Renal cortical epithelial cell (primary cell): ENCODE results near the gene SLX9. TPM values are rescaled to one million over a fixed set of nuclear protein-coding genes. Genes with fewer than 3 reads are reported as not detected.

Experiments
- DNase-seq: peaks from one replicate; pipeline ENCODE4 v3.0.0-alpha.2; 2011; ENCODE audit warnings: low read depth
- total RNA-seq: library from RNA; depleted of rRNA; stranded (reverse); fragments of >200 nt; gene quantifications from 2 replicates; pipeline ENCODE4 v1.2.3, GENCODE V29; 2014

SLX9 gene
- total RNA-seq, 1 donor from 2014 or later: 23.0 TPM

DNA sequence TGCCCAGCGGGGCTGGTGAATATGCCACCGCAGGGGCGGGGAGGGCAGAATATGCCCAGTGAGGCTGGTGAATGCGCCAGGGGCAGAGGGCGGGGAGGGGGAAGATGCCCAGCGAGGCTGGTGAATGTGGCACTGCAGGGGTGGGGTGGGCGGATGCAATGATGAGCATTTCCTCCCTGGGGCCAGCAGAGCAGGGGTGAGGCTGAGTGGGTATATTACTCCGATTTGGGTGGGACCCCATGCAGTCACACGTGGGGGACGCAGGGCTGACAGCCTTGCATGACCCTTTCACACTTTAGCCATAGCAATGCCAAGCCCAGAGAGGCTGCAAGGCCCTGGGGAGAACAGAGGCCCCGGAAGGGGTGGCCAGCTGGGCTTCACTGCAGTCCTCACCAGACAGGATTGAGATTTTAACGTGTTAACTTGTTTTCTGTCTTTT, 9.3 kb upstream of the SLX9 start:
- no peak for DNase-seq

DNA sequence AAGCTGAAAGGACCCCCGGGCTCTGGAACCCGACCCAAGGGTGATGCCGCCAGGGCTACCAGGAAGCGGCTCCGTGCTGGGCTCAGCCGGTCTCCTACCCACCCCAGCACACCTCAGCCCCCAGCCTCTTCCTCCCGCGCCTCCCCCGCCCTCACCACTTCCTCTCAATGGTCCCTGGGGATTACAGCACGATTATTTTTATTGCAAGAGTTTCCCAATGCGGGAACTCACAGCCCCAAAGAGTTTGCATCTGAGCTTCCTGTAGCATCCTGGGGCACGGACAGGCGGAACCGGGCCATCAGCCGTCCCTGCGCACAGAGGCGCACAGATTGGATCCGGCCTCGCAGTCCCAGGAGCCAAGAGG, 8.7 kb upstream of the SLX9 start:
- DNase-seq: no peak

DNA sequence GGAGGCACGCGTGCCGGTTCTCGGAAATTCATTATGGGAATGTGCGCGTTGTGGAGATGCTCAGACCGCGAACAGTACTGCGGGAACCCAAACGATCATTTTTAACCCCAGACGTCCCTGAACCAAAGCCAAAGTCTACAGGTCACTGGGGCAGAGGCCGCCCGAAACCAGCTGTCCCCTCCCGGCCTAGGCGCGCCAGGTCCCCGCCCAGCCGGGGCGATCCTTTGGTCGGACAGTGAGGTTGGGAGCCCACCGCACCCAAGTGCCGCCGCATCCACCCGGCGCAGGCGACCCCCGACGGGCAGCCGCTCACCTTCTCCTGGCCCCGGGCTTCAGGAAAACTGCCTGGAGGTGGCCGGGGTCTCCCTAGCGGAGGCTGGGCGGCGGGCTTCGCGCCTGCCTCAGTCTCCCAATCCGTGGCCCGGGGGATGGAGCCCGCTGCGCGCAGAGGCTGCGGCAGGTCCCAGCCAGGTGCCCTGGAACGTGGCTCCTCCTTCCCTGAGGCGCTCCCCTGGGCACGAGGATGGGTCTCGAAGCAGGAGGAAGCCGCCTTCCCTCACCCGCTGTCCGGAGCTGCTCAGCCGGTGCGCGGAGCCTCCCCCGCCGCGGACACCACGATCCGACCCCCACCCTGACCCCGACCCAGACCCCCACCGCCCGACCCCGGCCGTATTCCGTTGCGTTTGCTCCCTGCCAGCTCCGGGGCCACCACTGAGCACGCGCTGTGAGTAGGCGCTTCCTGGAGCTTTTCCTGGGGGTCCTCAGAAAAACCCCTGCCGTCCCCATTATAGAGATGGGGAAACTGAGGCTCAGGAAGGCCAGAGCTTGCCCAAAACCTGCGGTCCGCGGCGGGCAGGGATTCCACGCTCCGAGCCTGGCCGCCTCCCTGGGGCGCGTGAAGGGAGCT, 8.1 kb upstream of the SLX9 start:
- DNase-seq: no peak

DNA sequence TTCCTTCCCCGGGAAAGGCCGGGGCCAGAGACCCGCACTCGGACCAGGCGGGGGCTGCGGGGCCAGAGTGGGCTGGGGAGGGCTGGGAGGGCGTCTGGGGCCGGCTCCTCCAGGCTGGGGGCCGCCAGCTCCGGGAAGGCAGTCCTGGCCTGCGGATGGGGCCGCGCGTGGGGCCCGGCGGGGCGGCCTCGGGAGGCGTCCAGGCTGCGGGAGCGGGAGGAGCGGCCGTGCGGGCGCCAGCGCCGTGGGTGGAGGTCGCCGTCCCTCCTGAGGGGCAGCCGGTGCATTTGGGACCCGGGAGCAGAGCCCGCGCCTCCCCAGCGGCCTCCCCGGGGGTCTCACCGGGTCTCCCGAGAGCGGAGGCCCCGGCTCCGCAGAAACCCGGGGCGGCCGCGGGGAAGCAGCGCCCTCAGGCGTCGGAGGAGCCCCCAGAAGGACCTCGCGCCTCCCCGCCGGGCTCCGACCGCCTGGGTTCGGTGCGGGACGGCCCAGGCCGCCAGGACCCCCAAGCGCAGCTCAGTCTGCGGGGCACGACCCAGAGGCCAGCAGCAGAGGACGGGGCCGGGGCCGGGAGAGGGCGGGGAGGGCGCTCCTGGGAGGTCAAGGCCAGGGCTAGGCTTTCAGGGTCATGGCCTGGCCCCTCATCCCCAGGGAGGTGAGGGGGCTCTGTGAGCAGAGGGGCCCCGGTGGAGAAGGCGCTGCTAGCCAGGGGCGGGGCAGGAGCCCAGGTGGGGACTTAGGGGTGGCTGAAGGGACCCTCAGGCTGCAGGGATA, 7.2 kb upstream of the SLX9 start:
- no peak for DNase-seq

DNA sequence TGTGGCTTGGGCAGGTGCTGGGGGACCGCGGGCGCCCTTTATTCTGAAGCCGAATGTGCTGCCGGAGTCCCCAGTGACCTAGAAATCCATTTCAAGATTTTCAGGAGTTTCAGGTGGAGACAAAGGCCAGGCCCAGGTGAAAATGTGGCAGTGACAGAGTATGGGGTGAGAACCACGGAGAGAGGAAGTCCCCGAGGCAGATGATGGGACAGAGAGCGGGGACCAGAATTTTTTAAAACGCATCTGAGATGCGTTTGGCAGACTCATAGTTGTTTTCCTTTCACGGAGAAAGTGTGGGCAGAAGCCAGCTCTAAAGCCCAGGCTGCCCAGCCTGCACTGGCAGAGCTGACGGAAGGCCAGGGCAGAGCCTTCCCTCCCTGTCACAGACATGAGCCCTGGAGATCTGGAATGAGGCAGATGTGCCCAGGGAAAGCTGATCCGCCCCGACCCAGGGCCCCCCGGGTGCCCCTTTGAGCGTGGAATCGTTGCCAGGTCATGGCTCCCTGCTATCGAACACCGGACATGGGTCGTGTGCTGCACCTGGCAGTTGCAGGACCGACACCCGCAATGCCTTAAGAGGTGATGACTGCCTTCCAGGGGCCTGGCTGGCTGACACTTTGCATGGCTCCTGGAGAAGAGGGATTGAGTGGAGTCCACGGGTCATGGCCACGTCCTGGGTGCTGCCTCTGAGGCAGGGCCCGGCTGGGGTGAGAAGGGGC, 6.5 kb upstream of the SLX9 start:
- DNase-seq: no peak

DNA sequence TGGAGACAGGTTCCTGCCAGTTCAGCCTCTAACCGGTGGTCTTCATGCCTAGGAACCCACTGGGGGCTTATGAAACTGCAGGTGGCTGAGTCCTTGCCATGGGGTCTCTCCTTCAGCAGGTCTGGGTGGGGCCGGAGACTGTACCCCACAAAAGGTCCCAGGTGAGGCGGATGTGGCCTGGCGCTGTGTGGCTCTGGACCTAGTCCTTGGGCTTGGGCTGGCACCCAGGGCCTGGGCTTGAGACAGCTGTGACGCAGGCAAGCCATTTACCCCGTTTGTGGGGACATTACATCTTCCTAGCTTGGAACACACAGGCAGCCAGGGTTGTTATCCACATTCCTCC, 5.9 kb upstream of the SLX9 start:
- DNase-seq: no peak

DNA sequence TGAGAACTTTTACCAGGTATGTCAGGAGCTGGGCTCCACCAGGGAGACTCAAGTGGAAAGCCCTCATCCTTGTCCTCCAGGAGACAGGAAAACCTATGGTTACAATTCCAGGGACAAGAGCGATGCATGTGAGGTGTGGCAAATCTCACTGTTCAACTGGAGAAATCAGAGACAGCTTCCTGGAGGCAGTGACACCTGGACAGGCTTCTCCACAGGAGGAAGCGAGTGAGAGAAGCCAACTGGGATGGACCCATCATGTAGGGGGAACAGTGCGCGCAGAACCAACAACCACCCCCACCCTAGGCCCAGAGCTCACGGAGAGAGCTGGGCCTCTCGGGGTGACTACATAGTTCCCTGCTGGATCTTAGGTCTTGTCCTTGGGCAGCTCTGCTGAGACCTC, 5.6 kb upstream of the SLX9 start:
- no peak for DNase-seq

DNA sequence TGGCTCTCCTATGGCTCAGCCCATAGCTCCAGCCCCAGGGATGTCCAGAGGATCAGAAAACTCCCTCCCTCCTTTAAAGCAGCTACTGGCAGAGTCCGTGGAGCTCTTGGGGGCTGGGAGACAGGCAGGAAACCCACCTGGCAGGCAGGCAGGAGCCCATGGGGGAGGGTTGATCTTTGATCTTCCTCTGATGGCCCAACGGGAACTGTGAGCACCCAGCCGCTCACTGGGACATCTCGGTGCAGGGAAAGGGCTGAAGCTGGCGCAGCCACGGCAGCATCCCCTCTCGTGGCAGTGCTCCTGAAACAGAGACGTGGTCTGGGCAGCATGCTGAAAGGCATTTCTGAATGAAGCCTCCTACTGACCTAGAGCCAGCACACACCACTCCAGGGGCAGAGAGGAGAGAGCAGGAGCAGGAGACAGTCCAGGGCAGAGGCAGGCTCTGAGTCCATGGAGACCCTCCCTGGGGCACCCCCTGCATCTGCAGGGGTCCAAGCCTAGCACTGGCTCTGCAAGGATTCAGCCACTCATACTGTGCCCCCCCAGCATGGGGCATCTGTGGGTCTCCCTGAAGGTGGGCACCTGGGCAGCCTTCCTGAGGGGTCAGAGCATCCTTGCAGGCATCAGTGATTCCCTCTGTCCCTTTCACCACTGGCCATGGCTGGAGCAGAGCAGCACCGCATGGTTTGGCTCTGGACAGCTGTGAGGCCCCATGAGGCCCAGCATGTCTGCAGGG, 4.9 kb upstream of the SLX9 start:
- DNase-seq: no peak

DNA sequence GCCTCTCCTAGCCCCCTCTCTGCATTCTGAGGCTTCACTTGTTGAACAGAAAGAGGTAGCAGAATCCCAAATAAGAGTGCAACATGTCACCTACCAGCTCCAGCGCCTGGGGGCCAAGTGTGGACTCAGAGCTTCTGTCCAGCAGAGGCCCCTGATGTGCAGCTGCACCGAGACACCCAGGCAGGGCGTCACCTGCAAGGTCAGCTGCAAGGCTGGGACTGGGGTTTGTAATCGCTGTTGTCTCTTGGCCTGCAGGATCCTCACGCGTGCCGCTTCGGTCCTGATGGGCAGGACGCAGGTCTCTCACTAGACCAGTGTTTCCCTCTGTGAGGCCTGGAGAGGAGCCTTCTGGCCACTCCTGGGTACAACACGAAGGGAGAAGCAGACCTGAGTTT, 4.3 kb upstream of the SLX9 start:
- no peak for DNase-seq

DNA sequence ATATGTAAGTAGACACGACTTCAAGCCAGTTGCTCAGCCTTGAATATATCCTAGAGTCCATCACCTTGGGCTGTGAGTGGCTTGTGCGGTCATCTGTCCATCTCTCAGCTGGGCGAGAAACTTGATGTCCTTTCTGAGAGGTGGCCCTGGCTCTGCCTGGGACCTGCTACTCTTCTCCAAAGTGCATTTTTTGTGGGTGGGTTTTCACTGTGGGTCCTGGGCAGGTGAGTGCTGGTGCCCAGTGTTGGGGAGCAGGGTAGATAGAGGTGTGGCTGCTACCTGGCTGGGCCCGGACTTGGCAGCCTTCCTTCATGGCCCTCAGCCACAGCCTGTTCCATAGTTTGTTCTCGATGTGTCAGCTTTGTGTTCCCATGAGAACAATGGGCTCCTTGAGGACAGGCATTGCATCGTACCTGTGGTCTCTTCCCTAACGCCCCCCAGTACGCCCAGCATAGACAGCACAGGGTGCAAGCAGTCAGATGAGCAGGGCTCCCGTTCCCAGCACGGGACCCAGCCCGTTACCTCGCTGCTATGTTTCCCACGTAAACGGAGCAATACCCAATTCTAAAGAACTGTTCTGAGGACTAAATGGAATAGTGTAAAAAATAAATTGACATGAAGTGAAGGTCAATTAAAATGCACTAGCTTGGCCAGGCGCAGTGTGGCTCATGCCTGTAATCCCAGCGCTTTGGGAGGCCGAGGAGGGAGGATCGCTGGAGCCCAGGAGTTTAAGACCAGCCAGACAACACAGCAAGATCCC, 877 bp upstream of the SLX9 start:
- DNase-seq: no peak

DNA sequence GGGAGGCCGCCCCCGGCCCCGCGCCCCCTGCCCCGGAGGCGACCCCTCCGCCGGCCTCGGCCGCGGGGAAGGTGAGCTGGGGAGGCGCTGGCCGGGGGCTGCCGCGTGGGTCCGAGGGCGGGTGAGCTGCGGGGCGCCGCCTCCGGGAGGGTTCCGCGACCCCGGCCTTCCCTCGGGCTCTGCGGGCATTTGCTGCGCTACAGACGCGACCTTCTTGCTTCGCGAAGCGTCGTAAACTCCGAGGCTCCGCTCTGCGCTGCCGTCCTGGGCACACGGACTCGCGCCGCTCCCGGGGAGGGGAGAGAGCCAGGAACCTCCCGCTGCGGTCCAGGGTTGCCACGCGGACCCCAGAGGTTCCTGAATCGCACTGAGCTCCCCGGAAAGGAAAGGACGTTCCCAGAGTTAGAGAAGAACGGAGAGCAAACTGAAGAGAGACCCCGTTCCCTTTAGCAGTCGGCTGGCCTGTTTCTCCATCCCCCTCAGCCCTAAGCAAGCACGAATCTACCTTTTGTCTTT, 345 bp downstream of the SLX9 start:
- no peak for DNase-seq

DNA sequence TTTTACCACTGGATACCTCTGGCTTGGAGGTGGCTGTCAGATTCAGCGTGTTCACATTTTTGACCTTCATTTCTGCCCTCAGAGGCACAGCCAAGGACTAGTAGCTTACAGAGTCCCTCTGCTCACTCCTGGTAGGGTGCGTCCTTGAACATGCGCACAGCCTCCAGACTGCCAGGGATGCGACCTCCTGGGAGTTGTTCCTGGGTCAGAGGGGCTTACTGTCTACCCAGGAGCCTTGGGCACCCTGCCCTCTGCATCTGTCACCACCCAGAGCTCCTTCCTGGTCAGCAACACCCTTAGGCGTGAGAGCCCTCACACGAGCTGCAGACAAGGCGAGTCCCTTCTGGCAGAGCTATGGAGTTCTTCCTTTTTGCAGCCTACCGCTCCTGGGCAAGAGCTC, 1.7 kb downstream of the SLX9 start:
- no peak for DNase-seq

DNA sequence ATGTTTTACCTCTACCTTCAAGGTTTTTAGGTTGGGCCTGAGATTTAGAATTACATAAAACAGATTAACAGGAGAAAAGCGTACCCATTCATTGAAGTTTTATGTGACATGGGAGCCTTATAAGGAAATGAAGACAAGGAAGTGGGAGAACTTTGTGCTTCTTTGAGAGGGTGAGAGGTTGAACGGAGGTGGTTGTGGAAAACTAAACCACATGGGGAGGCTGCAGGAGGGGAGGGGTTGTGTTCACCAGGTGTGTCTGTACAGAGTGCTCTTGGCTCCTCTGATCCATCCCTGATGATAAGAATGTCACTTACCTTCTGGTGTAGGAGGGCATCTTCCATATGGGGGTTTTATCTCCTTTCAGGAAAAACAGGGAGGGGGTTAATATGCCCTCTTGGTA, 2.7 kb downstream of the SLX9 start:
- no peak for DNase-seq

DNA sequence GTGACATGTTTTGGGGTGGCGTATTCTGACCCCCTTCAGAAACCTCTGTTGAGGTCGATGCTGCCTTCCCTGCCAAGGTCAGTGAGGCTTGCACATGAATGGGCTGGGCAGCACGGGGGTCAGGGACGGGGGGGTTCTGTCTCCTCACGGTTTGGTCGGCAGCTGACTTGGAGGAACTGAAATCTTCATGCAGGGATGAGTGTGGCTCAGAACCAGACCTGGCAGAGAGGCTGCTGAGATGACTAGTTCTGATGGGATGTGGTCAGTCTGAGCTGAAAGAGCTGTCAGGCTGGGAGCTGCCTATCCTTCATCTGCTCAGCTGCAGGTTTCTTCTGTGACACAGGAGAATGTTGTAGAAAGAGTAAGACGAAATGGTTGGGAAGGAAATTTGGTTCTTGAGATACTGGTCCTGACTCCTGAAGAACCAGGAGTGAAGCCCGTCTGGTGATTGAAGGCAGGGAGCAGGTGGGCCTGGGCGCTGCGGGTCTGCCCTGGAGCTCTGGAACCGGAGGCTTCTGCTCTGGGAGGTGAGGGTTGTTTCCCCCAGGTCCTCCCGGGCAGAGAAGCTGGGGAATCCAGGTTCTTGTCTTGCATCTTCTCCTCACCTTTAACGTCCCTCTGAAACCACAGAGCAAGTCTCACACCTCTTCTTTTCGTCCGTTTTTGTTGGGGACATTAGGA, 3.3 kb downstream of the SLX9 start:
- no peak for DNase-seq

DNA sequence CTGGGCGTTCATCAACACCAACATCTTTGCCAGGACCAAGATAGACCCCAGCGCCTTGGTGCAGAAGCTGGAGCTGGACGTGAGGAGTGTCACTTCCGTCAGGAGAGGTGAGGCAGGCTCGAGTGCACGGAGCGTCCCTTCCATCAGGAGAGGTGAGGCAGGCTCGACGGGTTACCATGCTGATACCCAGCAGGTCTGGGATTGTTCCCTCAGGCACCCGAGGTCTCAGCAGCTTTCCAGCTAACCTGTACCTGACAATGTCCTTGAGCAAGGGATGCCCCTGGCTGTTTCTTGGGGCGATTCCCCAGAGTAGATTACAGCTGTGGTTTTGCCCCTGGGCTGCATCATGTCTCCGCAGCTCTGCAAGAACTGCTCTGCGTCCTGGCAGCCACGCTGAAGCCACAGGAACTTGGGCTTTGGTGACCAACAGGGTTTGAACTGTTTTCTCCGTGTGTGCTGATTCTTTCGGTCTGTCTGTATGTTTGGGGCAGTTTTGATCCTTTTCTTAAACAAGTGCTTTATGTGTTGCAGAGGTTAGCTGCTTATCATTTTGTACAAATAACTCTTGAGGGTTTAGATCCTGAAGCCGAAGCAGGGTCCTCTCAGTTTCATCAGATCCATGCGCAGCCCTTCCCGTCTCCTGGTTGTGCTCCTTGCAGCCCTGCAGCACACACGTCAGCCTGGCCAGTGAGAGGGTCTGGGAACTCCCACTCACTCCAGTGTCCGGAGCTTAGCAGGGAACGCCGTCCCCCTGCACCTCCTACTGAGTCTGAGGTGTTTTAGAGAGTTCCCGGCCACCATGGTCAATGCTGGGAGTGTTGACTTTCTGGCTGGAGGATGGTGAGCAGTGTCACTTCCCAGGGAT, 4.1 kb downstream of the SLX9 start:
- DNase-seq: no peak

DNA sequence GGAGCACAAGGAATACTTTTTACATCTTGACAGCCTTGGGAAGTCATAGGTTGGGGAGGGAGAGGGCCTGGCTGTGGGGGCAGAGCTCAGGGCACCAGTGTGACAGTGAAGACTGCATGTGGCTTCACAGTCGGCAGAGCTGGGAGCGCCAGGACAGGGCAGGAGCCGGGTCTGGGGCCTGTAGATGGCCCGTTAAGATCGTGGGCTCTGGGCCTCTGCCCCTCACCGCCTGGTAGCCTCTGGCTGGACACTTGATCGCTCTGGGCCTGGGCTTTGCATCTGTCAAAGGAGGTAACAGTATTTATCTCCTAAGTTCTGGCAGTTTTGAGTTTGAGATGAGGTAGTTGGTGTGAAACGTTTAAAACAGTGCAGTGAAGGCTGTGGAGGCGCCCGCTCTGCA, 4.8 kb downstream of the SLX9 start:
- no peak for DNase-seq

DNA sequence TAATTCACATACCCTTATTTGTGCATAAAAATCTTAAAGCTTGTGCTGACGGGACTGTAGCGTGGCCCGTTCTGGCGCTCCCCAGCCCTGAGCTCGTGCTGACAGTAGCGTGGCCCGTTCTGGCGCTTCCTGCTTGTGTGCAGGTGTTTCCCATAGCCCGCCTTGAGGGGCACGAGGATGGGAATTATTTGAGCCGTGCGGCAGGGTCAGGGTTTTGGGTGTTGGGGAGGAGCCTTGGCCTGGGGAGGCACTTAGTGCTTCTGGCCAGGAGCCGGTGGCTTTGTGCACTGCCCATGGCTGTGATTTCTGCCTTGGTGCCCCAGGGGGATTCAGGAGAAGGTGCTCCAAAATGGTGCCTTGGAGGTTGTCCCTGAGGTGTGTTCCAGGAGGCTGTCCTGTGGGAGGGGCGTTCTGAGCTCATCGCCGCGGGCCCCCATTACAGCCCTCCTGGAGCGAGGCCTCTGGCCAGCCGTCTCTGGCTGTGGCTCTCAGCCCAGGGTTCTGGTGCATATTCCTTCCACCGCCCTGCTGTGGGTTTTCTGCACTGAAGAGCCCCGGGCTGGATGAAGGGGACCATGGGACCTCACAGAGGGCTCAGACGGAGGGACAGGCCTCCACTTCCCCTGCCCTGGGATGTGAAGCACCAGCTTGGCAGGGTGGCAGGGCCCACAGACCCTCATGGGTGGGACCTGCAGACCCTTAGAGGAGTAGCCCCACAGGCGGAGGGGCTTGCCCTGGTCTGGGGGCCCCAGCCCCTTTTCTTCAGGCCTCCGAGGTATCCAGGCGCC, 6.6 kb downstream of the SLX9 start:
- DNase-seq: no peak

DNA sequence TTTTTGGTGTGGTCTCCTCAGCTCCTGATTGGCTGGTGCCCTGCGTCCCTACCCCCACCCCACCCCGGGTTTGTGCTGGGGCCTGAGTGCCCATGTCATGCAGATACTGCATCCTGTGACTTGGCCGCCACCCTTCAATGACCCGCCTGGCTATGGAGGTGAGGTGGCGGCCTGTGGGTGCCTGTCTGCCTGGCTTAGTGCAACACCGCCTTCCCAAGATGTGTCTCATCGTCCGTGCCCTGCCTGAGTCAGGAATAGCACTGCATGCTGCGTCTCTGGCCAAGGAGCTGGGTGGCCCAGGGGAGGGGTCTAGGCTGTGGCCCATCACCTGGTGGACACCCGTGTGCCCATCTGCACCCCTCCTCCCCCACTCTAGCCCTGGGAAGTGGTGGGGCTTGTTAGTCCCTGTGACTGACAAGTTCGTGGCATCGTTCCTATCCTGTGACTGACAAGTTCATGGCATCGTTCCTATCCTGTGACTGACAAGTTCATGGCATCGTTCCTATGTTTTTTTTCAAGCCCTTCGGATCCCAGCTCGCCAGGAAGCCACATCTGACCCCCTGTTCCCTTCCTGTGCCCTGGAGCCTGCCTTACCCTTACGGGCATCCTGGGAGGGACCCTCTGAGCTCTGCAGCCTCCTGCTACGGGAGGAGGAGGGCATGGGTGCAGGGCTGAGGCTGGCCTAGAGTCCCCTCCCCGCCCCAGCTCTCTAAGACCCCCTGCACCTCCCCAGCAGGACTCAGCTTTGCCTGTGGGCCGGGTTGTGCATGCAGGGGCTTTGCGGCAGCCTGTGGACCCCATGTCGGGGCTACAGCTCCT, 7.5 kb downstream of the SLX9 start:
- DNase-seq: no peak
